Mammary epithelial cell (primary cell): Measurements from ENCODE around the gene PDE9A.

Experiments
- EZH2 ChIP-seq: IDR thresholded peaks from 2 replicates; pipeline ENCODE4 v1.6.1; 2012; ENCODE audit warnings: low read length, inconsistent platforms, borderline replicate concordance
- TF ChIP-seq, protein P1 (sequence below), 2 donors: IDR thresholded peaks in 1 of 2; conservative IDR thresholded peaks in 1 of 2; 2 replicates each; pipeline ENCODE4 v1.5.1; 2011 to 2012; ENCODE audit warnings: inconsistent platforms in 2 of 2, low read length in 2 of 2, mild to moderate bottlenecking in 2 of 2, control low read depth in 1 of 2, low read depth in 1 of 2; ENCODE audit not compliant: insufficient read depth in 1 of 2; ENCODE audit errors: extremely low read depth in 1 of 2

DNA sequence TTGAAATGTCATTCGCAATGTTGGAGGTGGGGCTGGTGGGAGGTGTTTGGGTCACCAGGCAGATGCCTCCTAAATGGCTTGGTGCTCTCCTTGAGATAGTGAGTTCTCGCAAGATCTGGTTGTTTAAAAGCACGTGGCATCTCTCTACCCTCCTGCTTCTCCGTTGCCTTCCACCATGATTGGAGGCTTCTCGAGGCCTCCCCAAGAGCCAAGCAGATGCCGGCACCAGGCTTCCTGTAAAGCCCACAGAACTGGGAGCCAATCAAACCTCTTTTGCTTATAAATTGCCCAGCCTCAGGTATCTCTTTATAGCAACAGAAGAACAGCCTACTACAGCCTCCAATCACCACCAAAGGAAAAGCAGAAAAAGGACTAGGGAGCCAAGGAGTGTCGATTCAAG, 80.5 kb downstream of the PDE9A start:
- TF ChIP-seq, protein P1, sequence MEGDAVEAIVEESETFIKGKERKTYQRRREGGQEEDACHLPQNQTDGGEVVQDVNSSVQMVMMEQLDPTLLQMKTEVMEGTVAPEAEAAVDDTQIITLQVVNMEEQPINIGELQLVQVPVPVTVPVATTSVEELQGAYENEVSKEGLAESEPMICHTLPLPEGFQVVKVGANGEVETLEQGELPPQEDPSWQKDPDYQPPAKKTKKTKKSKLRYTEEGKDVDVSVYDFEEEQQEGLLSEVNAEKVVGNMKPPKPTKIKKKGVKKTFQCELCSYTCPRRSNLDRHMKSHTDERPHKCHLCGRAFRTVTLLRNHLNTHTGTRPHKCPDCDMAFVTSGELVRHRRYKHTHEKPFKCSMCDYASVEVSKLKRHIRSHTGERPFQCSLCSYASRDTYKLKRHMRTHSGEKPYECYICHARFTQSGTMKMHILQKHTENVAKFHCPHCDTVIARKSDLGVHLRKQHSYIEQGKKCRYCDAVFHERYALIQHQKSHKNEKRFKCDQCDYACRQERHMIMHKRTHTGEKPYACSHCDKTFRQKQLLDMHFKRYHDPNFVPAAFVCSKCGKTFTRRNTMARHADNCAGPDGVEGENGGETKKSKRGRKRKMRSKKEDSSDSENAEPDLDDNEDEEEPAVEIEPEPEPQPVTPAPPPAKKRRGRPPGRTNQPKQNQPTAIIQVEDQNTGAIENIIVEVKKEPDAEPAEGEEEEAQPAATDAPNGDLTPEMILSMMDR (conservative IDR thresholded peaks at IDR 0.05 in 1 of 2, IDR thresholded peaks at IDR 0.05 in 1 of 2; ENCODE audit: extremely low read depth in 1 of 2, insufficient read depth in 1 of 2, low read depth in 1 of 2, low read length in 2 of 2): no peak
- TF ChIP-seq EZH2: no peak
